OCI-LY7 (cell line): ENCODE data around the gene SYT2. TPM values are rescaled to one million over a fixed set of nuclear protein-coding genes. Genes with fewer than 3 reads are reported as not detected.
A peak's percentile ranks its signal among the peaks of the same experiment; 100 is the strongest.

Experiments
- BruUV-seq: library from RNA; stranded (reverse); fragments of 400-500 nt; replicated peaks from 2 replicates; lab custom pipeline; 2021; lab: Mats Ljungman, UMichigan
- CTCF ChIA-PET: fragments of 300-600 bp; sonication (Branson Sonifier 250); formaldehyde crosslinking; loops from one replicate; lab custom pipeline; 2022; ENCODE audit warnings: antibody characterized with exemption; ENCODE audit not compliant: unreplicated experiment; lab: Charles Lee
- POLR2A ChIA-PET: fragments of 300-600 bp; sonication (Branson Sonifier 250); formaldehyde crosslinking; loops from one replicate; lab custom pipeline; 2022; ENCODE audit warnings: antibody characterized with exemption; lab: Charles Lee
- DNase-seq: peaks from one replicate; pipeline ENCODE4 v3.0.0-alpha.2; 2015; ENCODE audit warnings: low spot score
- H2AFZ ChIP-seq: fragments of 200-600 bp; sonication (generic), shearing (Covaris generic); 2 replicates; pipeline ENCODE4 v1.6.1; 2014; ENCODE audit warnings: mild to moderate bottlenecking, antibody characterized with exemption, low read length, moderate library complexity
- H3K27ac ChIP-seq: fragments of 200-600 bp; sonication (generic); 2 replicates; pipeline ENCODE4 v1.5.1; 2014; ENCODE audit warnings: mixed run types, low read depth, mild to moderate bottlenecking, moderate library complexity, low read length, inconsistent platforms; ENCODE audit not compliant: poor library complexity, severe bottlenecking
- H3K36me3 ChIP-seq: fragments of 200-600 bp; sonication (generic); 2 replicates; pipeline ENCODE4 v1.6.1; 2014; ENCODE audit warnings: mild to moderate bottlenecking, antibody characterized with exemption, low read length, moderate library complexity, mixed read lengths; ENCODE audit not compliant: insufficient read depth
- H3K4me1 ChIP-seq: fragments of 200-600 bp; sonication (generic); 2 replicates; pipeline ENCODE4 v1.5.1; 2014; ENCODE audit warnings: mild to moderate bottlenecking, low read length; ENCODE audit not compliant: insufficient read depth, poor library complexity, severe bottlenecking
- H3K4me2 ChIP-seq: fragments of 200-600 bp; sonication (generic); 2 replicates; pipeline ENCODE4 v1.6.1; 2014; ENCODE audit warnings: mild to moderate bottlenecking, low read length
- H3K4me3 ChIP-seq: fragments of 200-600 bp; sonication (generic); 2 replicates; pipeline ENCODE4 v1.5.1; 2014; ENCODE audit warnings: mild to moderate bottlenecking, low read depth, low read length; ENCODE audit not compliant: poor library complexity, severe bottlenecking
- H3K79me2 ChIP-seq: fragments of 200-600 bp; sonication (generic); 2 replicates; pipeline ENCODE4 v1.6.1; 2016; ENCODE audit warnings: low read depth, mild to moderate bottlenecking, low read length, moderate library complexity, mixed read lengths; ENCODE audit not compliant: insufficient read depth
- H3K9me2 ChIP-seq: fragments of 200-600 bp; sonication (generic); 2 replicates; pipeline ENCODE4 v1.6.1; 2016; ENCODE audit warnings: mild to moderate bottlenecking, low read length, mixed read lengths; ENCODE audit not compliant: insufficient read depth
- H3K9me3 ChIP-seq: fragments of 200-600 bp; sonication (generic); 2 replicates; pipeline ENCODE4 v1.6.1; 2014; ENCODE audit warnings: mild to moderate bottlenecking, mixed run types, low read length, mixed read lengths
- H4K20me1 ChIP-seq: fragments of 200-600 bp; sonication (generic); 2 replicates; pipeline ENCODE4 v1.6.1; 2014; ENCODE audit warnings: mild to moderate bottlenecking, antibody characterized with exemption, low read length, moderate library complexity, mixed read lengths; ENCODE audit not compliant: insufficient read depth
- EZH2phosphoT487 ChIP-seq: fragments of 200-600 bp; sonication (generic); IDR thresholded peaks from 2 replicates; pipeline ENCODE4 v1.6.1; 2018; ENCODE audit warnings: low read depth, borderline replicate concordance, mild to moderate bottlenecking, mixed run types, antibody characterized with exemption, low read length, moderate library complexity, mixed read lengths
- intact Hi-C: fragments of 100-400 bp; cut with micrococcal nuclease; formaldehyde crosslinking; loops from one replicate; pipeline ENCODE4 v1.10.0; 2022; ENCODE audit not compliant: unreplicated experiment
- total RNA-seq, 2 experiments: library from RNA; depleted of rRNA in 1 of 2; stranded (reverse); fragments of >200 nt in 1 of 2; shearing (Covaris generic) in 1 of 2; gene quantifications; 2 replicates each; pipeline ENCODE4 v1.2.3, GENCODE V29; 2014 to 2022
- TF ChIP-seq, protein P1 (sequence below): fragments of 200-600 bp; sonication (generic); conservative IDR thresholded peaks from 2 replicates; pipeline ENCODE4 v1.5.1; 2014; ENCODE audit warnings: mild to moderate bottlenecking, antibody characterized with exemption, low read length, moderate library complexity, mixed read lengths

The SYT2 gene
- total RNA-seq, 2 experiments from 2014 or later, result not detected

DNA sequence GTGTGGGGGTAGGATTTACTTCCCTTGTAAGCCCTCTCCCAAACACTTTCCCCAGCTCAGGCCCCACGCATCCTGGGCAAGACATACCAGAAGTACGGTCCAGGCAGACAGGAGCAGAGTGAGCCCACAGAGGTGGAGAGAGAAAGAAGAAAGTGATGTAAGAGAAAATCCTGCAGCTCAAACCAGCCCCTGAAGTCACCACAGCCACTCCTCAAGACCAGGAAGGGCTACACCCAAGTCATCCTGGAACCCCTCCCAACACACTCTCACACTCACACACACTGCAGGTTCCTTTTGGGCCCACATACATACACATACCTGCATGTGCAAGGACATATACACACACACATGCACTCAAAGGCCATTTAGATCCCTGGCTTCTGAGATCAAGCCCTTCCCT lies 106.8 kb downstream of the SYT2 start:
- no peaks in the 10 kb centered on the region for H3K9me2 ChIP-seq
- BruUV-seq, result no TSS peak
- TF ChIP-seq EZH2phosphoT487, result no peak
- TF ChIP-seq, protein P1, sequence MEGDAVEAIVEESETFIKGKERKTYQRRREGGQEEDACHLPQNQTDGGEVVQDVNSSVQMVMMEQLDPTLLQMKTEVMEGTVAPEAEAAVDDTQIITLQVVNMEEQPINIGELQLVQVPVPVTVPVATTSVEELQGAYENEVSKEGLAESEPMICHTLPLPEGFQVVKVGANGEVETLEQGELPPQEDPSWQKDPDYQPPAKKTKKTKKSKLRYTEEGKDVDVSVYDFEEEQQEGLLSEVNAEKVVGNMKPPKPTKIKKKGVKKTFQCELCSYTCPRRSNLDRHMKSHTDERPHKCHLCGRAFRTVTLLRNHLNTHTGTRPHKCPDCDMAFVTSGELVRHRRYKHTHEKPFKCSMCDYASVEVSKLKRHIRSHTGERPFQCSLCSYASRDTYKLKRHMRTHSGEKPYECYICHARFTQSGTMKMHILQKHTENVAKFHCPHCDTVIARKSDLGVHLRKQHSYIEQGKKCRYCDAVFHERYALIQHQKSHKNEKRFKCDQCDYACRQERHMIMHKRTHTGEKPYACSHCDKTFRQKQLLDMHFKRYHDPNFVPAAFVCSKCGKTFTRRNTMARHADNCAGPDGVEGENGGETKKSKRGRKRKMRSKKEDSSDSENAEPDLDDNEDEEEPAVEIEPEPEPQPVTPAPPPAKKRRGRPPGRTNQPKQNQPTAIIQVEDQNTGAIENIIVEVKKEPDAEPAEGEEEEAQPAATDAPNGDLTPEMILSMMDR, result no peak
- H4K20me1 ChIP-seq, result no peaks in the 10 kb centered on the region
- no peak overlapping the region for H2AFZ ChIP-seq
- intact Hi-C loops, result no loop called here
- no peak overlapping the region for H3K4me3 ChIP-seq
- ChIA-PET CTCF (no interaction called here), POLR2A (no interaction called here)
- H3K27ac ChIP-seq, result no peak overlapping the region
- H3K4me1 ChIP-seq, result no peaks in the 10 kb centered on the region
- no peaks in the 10 kb centered on the region for H3K9me3 ChIP-seq
- no peaks in the 10 kb centered on the region for H3K79me2 ChIP-seq
- no peaks in the 10 kb centered on the region for H3K36me3 ChIP-seq
- H3K4me2 ChIP-seq, result no peak overlapping the region
- DNase-seq, result no peak

DNA sequence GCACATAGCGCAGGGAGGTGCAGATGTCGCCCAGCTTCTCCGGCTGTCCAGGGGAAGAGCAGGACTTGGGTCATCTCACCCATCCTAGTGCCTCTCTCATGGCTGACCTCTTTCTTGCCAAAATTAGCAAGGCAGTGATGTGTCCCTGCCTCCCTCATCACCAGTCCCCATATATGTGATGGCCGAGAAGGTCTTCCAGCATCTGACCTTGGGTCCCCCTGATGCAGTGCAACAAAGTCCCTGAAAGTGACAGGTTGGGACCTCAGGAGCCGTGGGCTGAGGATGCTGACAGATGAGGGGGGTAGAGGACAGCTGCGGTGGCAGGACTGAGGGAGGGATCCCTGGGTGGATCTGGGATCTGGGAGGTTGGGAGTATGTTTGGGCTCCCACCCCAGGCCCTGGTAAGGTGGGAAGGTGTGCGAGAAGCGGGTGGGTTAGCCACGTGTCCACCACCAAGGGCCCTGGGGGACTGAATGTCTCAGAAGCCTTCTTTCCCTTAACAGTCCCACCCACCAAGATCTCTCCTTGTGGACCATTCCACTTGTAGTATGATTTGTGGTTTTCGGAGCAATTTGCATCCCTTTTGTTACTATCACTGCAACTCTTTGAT lies 109.7 kb downstream of the SYT2 start:
- ChIA-PET CTCF (interaction anchor here (0.8 to 1.0 kb wide), 2 partner anchors 13 to 23 kb away, joined by 3 read pairs; no protein-coding TSS in a partner anchor), POLR2A (interaction anchor here (0.6 kb wide), 1 partner anchor 23 kb away, joined by 3 read pairs; no protein-coding TSS in a partner anchor)
- H3K4me3 ChIP-seq, result no peak overlapping the region
- intact Hi-C loops, result loop anchor here (1.0 kb wide), 2 partner anchors 99 to 136 kb away; no protein-coding TSS in a partner anchor
- H2AFZ ChIP-seq, result no peak overlapping the region
- H3K79me2 ChIP-seq, result no peaks in the 10 kb centered on the region
- BruUV-seq, result no TSS peak
- DNase-seq, result no peak
- TF ChIP-seq, protein P1, result peak; percentile 19
- TF ChIP-seq EZH2phosphoT487, result no peak
- peaks cover 4% of the 10 kb centered on the region for H3K4me1 ChIP-seq
- H3K36me3 ChIP-seq, result no peaks in the 10 kb centered on the region
- H3K9me3 ChIP-seq, result no peaks in the 10 kb centered on the region
- no peaks in the 10 kb centered on the region for H4K20me1 ChIP-seq
- no peak overlapping the region for H3K4me2 ChIP-seq
- H3K27ac ChIP-seq, result no peak overlapping the region
- H3K9me2 ChIP-seq, result no peaks in the 10 kb centered on the region
